SK-MEL-5 (cell line): Measurements from ENCODE around the gene GPATCH2L. TPM values are rescaled to one million over a fixed set of nuclear protein-coding genes. Genes with fewer than 3 reads are reported as not detected.
A peak's percentile ranks its signal among the peaks of the same experiment; 100 is the strongest.

Source experiments
- DNase-seq: peaks from one replicate; pipeline ENCODE4 v3.0.0-alpha.2; 2016; ENCODE audit warnings: low read depth, low spot score
- in situ Hi-C: cut with HindIII; loops from 2 replicates; pipeline ENCODE4 v1.10.0; 2016; ENCODE audit warnings: low sequenced_read_pairs, high pct_unique_total_duplicates, low pct_unique_long_range_greater_than_20kb
- total RNA-seq: library from RNA; depleted of rRNA; stranded (reverse); fragments of >200 nt; shearing (Covaris generic); gene quantifications from 2 replicates; pipeline ENCODE4 v1.2.3, GENCODE V29; 2014

GPATCH2L gene
- total RNA-seq, 1 experiment from 2014 or later: 27.2 TPM

DNA sequence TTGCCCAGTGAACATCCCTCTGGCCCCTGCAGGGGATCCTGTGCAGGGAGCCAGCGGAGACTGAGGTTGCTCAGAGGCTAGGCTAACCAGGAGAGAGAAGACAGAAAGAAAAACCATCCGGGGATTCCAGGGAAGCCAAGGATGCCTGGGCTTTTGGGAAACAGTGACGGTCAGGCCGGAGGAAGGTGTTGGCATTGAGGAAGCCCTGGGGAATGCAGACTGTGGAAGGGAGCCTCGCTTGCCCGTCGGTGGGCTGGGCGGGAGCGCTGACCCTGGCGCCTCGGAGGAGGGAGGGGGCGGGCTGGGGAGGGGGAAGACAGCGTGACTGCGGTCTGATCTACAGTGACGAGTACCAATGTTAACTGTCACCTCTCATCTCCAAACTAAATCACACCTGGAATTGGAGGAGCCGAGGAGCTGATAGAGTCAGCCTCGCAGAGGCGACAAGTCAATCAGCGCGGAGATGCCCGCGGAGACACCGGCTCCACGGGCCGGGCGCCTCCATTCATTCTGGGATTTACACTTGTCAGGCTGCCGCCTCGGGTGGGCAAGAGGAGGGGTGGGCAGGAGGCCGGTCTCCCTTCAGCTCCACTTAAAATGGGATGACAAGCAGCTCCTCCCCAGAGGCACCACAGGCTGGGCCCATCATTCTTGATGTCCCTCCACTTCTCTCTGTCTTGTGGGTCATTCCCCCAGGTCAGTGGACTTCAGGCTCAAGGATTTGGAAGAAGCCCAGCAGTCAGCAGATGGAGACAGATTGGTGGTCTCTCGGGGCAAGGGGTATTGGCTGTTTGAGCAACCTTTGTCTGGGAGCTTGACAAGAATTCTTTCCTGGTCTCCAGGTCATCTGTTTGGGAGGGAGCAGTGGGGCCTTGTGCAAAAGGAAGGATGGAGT is 20.4 kb upstream of the GPATCH2L start:
- in situ Hi-C loops: no loop called here
- DNase-seq: no peak

DNA sequence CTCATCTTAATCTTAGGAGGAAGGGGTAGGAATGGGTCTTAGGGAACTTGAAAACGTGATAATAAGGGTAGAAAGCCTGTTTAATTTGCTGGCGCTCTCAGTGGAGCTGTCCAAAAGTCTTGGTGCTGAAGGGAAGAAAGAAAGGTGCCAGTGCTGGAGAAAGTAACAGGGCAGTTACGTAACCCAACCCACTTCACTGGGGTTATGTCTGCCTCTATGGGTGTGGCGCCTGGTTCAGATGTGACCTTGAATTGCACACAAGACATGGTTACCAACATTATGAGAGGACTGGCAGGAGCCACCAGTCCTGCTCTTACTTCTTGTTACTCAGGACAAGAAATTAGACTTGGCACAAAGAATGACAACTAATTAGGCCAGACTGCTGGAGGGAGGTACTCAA is 18.6 kb upstream of the GPATCH2L start:
- peak; percentile 29 for DNase-seq
- in situ Hi-C loops: no loop called here

DNA sequence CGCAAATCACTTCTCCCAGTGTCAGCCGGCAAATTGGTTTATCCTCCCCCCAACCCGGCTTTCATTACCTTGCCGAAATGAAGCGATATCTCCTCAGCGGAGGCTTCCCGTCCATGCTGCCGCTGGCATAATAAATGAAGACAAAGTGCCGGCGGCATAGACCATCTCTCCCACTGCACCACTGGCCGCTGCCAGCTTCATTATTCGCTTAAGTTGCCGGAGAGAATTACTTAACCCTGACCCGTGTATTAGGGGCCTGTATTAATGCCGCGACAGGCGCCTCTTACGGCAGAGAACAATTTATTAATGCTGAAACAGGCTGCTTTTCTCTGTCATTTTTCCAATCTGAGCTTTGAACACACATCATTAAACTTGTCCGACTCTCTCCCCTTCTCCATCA is 17.5 kb upstream of the GPATCH2L start:
- in situ Hi-C loops: no loop called here

DNA sequence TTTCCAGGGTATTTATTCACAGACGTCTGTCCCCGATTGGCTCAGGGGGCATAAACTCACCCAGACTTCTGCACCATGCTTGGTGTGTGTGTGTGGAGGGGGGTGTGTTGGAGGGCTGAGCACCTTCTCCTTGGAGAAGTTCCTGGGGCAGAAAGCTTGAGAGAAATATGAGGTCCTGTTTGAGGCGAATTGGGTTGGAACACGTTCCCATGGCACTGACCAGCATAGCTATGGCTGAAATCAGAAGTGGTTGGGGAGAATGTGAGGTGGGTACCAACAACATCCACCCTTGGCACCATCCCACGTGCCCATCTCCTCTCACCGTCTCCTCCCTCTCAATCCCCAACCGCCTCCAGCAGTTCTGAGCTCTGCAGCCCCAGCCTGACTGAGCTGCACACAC is 16.0 kb upstream of the GPATCH2L start:
- no peak for DNase-seq
- in situ Hi-C loops: no loop called here

More for the DNA sequence above, 17.5 kb upstream of the GPATCH2L start:
- DNase-seq: no peak

DNA sequence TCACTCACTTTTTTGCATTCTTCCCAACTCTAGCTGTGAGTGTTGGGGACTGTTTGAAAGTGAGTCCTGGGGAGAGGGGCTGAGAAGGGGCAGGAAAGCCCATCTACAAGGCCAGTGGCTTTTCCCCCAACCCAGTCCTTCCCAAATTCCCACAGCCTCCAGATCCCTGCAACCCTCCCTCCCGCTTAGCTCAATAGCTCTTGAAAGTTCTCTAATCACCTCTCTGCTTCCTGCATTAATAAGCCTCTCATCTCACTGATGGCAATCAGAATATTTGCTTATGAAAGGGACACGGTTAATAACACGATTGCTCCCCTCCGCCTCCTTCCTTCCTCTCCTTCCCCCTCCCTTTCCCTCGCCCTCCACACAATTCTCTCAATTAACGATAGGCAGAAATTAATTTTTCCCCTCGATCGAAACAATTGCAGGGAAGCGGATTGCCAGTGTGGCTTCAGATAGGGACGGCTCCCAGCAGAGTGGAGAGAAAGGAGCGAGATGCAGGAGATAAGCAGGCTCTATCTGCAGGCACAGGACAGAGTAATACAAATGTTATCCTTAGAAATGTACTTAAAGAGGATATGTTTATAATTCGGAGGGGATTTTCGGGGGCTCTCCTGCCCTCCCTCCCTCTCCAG is 15.1 kb upstream of the GPATCH2L start:
- in situ Hi-C loops: no loop called here
- DNase-seq: no peak

DNA sequence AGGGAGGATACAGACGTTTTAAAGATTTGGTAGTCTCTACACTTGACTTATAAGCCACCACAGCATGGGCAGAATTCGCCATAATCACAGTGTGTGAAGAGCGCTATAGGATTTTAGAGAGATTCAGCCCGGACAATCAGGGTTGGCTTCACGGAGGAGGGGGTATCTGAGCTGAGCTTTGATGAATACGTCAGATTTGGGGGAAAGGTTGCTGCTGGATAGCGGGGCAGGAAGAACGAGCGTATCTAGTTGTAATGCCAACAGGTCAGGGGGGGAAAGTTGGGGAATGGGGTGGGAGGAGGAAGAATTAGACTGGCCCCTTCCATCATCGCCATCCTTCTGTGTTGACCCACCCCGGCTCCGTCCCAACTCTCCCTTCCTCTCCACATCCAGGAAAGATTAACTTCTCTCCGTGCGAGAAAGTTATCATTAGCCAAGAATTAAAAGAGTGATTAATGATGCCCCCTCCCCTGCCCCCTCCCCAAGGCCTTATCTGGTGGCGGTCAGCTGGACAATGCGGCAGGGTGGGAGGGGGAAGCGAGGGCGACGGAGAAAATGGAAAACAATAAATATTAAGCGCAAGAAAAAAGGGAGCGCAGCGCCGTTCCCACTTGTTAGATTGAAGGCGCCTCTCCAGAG is 13.5 kb upstream of the GPATCH2L start:
- DNase-seq: no peak
- in situ Hi-C loops: no loop called here

DNA sequence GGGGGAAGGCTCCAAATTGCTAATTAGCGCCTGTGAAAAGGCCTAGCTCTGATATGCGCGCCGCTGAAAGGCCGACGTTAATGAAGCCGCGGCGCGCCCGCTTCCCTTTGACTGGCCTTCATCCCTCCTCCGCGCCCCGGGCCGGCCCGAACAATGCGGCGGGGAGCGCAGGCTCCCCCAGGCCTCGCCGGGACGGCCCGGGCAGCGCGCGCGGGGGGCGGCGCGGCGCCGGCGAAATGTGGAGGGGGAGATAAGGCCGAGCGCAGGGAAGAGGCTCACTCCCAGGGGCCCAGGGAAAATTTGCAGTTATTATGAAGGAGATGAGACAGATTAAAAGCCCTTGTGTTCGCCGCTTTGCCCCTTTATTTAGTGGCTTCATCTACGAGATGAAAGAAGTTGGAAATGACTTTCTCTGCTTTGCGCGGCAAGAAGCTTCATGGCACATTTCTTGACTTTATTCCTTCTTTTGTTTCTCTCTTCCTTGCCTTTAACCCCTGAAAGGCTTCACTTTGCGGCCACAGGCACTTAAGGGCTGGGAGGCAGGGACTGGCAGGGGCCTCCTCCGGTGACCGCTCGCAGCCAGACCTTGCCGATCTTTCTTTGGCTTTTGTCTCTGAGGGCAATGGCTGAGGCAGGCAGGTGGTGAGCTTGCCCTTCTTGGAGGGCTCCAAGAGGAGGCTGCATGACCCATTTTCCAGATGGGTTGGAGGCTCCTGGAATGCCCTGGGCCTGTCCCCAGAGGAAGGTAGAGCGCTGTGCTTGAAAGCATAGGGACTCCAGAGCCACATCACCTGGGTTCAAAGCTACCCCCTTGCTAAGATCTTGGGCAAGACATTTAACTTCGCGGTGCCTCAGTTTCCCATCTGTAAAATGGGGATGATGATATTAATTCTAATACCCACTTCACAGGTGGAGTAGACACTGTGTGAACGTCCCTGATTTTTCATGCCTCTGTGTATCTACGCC is 12.7 kb upstream of the GPATCH2L start:
- no peak for DNase-seq
- in situ Hi-C loops: no loop called here

DNA sequence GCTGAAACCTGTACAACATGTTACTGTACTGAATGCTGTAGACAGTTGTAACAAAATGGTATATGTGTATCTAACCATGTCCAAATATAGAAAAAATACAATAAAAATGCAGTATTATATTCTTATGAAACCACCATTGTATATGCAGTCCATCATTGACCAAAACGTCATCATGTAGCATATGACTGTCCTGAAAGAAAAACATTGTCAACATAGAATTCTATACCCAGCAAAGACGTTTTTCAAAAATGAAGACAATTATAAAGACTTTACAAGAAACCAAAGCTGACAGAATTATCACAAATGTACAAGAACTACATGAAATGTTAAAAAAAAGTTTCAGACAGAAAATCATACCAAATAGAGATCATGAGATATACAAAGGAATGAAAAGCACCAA is 8.1 kb upstream of the GPATCH2L start:
- in situ Hi-C loops: no loop called here
- no peak for DNase-seq

DNA sequence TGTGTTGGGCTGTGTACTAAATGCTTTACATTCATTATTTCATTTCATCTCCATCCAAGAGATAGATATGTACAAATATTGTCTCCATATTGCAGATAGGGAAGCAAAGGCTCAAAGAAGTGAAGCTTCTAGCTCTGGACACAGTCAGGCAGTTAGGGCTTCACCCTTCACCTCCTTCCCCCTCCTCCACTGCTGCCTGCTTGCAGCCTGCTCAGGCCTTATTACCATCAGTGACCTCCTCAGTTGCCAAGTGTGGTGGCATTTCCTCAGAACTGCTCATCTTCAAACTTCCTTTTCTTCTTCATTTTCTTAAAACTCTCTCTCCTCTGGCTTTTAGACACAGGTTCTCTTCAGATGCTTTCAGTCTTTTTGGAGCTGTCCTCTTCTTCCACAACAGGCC is 4.7 kb upstream of the GPATCH2L start:
- DNase-seq: no peak
- in situ Hi-C loops: no loop called here

DNA sequence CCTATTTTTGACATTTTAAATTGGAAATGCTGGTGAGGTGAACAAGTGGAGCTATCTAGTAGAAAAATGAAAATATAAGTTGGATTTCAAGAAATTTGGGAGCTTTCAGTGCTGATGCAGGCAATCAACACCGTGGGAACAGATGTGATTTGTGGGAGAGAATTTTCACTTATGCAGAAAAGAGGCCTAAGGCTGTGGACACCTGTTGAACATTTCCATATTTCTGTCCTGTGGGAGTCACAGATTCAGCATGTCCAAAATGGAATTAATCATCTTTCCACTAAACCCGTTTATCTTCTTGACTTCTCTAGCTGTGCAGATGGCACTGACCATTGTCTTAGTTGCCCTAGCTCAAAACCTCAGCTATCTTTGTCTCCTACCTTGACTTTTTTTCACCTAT is 2.5 kb upstream of the GPATCH2L start:
- in situ Hi-C loops: no loop called here
- DNase-seq: no peak

DNA sequence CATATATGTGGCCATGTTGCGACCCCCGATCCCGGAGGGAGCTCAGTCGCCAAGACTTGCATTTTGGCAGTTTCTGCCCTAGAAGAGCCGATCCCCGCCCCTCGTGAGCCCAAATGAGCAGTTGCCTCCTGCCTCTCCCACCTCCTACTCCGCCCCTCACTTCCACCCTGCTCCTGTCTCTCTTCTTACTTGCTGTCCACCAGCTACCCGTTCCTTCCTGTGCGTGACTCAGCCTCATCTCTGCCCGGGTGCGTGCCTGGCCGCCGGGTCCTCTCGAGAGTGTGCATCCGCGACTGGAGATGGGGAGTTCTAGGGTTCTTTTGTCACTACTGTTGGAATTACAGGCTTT is 585 bp downstream of the GPATCH2L start:
- in situ Hi-C loops: no loop called here
- peak; percentile 69 for DNase-seq

DNA sequence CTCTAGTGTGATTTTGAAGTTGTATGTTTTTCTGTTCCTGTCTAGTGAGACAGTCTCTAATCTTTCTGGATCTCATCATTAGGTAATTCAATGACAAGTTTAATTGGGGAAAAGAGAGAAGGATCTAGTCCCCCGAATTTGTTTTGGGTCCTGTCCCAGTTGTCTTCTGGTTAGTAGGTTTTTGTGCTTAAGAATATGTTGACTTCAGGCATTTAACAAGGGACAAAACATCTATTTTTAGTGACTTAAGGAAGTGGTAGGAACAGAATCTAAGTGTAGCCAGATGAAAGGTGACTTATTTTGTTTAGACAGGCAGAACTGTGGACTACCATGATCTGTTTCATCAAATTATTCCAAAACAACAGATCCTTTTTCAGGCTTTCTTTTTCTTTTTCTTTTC is 2.2 kb downstream of the GPATCH2L start:
- no peak for DNase-seq
- in situ Hi-C loops: no loop called here

DNA sequence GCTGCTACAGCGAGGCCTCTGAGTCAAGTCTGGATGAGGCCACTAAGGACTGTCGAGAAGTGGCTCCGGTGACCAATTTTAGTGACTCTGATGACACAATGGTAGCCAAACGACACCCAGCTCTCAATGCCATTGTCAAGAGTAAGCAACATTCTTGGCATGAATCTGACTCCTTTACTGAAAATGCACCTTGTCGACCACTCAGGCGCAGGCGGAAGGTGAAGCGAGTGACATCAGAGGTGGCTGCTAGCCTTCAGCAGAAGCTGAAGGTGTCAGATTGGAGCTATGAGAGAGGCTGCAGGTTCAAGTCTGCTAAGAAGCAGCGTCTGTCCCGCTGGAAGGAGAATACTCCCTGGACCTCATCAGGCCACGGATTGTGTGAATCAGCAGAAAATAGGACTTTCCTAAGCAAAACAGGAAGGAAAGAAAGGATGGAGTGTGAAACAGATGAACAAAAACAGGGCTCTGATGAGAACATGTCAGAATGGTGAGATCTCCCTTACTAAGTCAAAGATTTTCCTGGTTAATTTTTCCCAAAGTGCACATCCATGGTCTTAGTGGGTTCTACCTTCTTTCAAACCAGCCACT is 2.9 kb downstream of the GPATCH2L start:
- no peak for DNase-seq
- in situ Hi-C loops: no loop called here

DNA sequence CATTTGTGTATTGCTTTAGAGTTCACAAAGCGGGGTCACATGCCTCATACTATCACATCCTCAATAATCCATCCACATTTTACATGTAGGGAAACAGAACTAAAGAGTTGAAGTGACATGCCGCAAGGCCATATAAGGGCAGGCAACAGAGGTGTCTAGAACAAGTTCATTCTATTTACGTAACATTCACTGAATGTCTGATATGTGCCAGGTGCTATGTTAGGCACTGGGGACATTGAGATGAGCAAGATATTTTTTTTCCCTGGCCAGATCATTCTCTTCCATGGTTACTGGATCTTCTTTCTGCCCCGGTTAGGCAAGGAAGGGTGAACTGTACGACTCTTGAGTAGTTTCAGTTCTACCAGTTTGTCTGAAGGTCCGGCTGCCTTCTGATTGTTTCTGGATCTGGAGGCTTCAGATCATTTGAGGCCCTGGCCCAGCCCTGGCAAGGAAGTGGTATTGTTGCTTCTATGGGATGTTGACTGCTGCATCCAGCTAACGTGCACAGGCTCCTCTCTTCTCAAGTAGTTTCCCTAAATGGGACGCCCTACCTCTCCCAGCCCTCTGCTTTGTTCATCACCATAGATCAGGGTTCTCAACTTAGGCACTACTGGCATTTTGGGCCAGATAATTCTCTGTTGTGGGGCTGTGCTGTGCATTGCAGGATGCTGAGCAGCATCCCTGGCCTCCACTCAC is 12.1 kb downstream of the GPATCH2L start:
- DNase-seq: no peak
- in situ Hi-C loops: no loop called here

DNA sequence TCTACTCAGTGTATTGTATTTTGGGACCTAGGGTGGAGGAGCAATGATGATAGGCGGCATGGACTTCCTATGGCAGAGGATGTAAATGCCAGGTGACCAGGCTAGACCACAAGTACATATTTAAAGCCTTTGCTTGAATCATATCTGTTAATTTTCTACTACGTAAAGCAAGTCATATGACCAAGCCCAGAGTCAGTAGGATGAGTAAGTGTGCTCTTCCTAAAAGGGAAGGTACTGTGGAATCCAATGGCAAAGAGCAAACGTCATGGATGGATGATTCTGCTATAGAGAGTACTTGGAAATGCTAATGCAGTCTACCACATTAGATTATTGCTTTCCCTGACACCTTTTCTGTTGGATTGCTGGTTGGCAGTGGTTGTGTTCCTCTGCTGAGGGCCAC is 16.8 kb downstream of the GPATCH2L start:
- in situ Hi-C loops: no loop called here
- DNase-seq: no peak

DNA sequence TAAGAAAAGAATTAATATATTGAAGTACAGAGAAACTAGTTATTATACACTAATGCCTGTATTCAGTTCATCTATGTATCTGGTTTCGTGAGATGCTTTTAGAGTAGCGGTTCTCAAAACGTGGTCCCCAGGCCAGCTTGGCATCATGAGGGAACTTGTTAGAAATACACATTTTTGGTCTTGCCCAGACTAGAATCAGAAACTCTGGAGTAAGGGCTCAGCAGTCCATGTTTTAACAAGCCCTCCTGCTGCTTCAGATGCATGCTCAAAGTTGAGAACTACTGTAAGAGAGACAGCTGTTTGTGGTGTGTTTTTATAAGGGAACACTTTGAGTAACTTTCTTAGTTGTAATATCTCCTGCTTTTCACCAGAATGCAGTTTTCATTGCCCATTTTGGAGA is 18.1 kb downstream of the GPATCH2L start:
- in situ Hi-C loops: no loop called here

DNA sequence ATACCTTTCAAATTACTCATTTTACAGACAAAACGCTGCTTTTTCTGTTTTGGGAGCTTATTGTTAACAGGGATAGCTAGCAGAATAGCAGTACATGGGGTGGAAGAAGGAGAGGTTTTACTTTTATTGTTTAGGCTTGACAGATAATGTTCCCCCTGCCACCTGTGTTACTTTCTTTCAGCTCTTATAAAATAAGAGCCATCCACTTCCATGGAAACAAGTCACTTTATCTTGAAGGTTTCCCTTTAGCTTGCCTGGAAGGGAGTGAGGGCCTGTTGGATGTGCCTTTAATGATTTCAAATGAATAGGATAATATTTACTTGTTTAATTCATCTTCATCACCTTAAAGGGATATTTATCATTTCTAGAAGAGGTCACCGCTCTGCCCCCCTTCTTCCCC is 23.3 kb downstream of the GPATCH2L start:
- no peak for DNase-seq
- in situ Hi-C loops: no loop called here

More for the DNA sequence above, 18.1 kb downstream of the GPATCH2L start:
- no peak for DNase-seq
